ENCODE results near the gene CD24.

DNA sequence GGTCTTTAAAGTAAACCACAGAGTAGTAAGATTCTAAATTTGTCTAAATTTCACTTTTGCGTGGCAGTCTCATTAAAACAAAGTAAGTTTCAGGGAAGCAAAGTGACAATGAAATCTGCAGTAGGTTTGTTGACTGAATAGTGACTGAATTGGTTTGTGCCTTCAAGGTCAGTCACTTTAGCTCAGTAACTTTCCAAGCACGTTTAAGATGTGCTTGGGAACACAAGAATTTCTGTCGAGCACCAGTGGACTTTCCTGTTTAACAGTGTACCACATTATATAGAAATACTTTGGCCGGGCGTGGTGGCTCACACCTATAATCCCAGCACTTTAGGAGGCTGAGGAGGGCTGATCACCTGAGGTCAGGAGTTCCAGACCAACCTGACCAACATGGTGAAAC lies 1.7 kb upstream of the CD24 start:
- TF ChIP-seq, protein P1, sequence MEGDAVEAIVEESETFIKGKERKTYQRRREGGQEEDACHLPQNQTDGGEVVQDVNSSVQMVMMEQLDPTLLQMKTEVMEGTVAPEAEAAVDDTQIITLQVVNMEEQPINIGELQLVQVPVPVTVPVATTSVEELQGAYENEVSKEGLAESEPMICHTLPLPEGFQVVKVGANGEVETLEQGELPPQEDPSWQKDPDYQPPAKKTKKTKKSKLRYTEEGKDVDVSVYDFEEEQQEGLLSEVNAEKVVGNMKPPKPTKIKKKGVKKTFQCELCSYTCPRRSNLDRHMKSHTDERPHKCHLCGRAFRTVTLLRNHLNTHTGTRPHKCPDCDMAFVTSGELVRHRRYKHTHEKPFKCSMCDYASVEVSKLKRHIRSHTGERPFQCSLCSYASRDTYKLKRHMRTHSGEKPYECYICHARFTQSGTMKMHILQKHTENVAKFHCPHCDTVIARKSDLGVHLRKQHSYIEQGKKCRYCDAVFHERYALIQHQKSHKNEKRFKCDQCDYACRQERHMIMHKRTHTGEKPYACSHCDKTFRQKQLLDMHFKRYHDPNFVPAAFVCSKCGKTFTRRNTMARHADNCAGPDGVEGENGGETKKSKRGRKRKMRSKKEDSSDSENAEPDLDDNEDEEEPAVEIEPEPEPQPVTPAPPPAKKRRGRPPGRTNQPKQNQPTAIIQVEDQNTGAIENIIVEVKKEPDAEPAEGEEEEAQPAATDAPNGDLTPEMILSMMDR (IDR thresholded peaks at IDR 0.05; ENCODE audit: low read depth, low read length, missing input control) = no peak
- TF ChIP-seq, protein P2, sequence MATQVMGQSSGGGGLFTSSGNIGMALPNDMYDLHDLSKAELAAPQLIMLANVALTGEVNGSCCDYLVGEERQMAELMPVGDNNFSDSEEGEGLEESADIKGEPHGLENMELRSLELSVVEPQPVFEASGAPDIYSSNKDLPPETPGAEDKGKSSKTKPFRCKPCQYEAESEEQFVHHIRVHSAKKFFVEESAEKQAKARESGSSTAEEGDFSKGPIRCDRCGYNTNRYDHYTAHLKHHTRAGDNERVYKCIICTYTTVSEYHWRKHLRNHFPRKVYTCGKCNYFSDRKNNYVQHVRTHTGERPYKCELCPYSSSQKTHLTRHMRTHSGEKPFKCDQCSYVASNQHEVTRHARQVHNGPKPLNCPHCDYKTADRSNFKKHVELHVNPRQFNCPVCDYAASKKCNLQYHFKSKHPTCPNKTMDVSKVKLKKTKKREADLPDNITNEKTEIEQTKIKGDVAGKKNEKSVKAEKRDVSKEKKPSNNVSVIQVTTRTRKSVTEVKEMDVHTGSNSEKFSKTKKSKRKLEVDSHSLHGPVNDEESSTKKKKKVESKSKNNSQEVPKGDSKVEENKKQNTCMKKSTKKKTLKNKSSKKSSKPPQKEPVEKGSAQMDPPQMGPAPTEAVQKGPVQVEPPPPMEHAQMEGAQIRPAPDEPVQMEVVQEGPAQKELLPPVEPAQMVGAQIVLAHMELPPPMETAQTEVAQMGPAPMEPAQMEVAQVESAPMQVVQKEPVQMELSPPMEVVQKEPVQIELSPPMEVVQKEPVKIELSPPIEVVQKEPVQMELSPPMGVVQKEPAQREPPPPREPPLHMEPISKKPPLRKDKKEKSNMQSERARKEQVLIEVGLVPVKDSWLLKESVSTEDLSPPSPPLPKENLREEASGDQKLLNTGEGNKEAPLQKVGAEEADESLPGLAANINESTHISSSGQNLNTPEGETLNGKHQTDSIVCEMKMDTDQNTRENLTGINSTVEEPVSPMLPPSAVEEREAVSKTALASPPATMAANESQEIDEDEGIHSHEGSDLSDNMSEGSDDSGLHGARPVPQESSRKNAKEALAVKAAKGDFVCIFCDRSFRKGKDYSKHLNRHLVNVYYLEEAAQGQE (IDR thresholded peaks at IDR 0.05) = no peak
- TF ChIP-seq EGR1 (IDR thresholded peaks at IDR 0.05; ENCODE audit: low read depth in 2 of 2) = no peak
- TF ChIP-seq YY1 (IDR thresholded peaks at IDR 0.05) = no peak
- TF ChIP-seq TAF1 (conservative IDR thresholded peaks at IDR 0.05) = no peak
- no peak for TF ChIP-seq JUND (IDR thresholded peaks at IDR 0.05)
- no peak for TF ChIP-seq RAD21 (IDR thresholded peaks at IDR 0.05)
- TF ChIP-seq, protein P3, sequence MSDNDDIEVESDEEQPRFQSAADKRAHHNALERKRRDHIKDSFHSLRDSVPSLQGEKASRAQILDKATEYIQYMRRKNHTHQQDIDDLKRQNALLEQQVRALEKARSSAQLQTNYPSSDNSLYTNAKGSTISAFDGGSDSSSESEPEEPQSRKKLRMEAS (IDR thresholded peaks at IDR 0.05) = no peak

Data from liver (tissue), 3 donors.